H1 (cell line): ENCODE results near the gene SEC31A.

ENCODE experiments used
- CEBPB ChIP-seq: IDR thresholded peaks from 2 replicates; pipeline ENCODE4 v1.6.1; 2012; ENCODE audit warnings: low read depth, low read length
- CTBP2 ChIP-seq: IDR thresholded peaks from 2 replicates; pipeline ENCODE4 v1.7.0; 2011; ENCODE audit warnings: borderline replicate concordance, mild to moderate bottlenecking, moderate library complexity, mixed read lengths, low read length; ENCODE audit not compliant: insufficient read depth, insufficient read length
- EZH2 ChIP-seq: fragments of 200-600 bp; sonication (generic); IDR thresholded peaks from 2 replicates; pipeline ENCODE4 v1.7.1; 2012; ENCODE audit warnings: low read depth, mild to moderate bottlenecking, moderate library complexity, low read length, inconsistent platforms; ENCODE audit not compliant: severe bottlenecking
- GABPA ChIP-seq: IDR thresholded peaks from 2 replicates; pipeline ENCODE4 v1.6.1; 2011; ENCODE audit warnings: mild to moderate bottlenecking, low read length, moderate library complexity, borderline replicate concordance; ENCODE audit not compliant: insufficient read depth
- HDAC2 ChIP-seq, 2 experiments: fragments of 300-600 bp in 1 of 2; sonication (generic) in 1 of 2; IDR thresholded peaks; 2 replicates each; pipeline ENCODE4 v1.6.1; 2011 to 2012; ENCODE audit warnings: low read depth in 2 of 2, low read length in 2 of 2, mild to moderate bottlenecking in 2 of 2, moderate library complexity in 2 of 2, borderline replicate concordance in 1 of 2, inconsistent platforms in 1 of 2
- MAFK ChIP-seq: IDR thresholded peaks from 2 replicates; pipeline ENCODE4 v1.6.1; 2012; ENCODE audit warnings: low read depth, mild to moderate bottlenecking, improper control_type of control experiment, low read length
- NRF1 ChIP-seq: IDR thresholded peaks from 2 replicates; pipeline ENCODE4 v1.6.1; 2011; ENCODE audit warnings: mild to moderate bottlenecking, low read depth, low read length, improper control_type of control experiment
- POLR2AphosphoS5 ChIP-seq: IDR thresholded peaks from 2 replicates; pipeline ENCODE4 v1.6.1; 2011; ENCODE audit warnings: low read depth, low read length
- SP1 ChIP-seq: IDR thresholded peaks from 2 replicates; pipeline ENCODE4 v1.6.1; 2011; ENCODE audit warnings: low read depth, low read length
- TAF1 ChIP-seq: IDR thresholded peaks from 2 replicates; pipeline ENCODE4 v1.6.1; 2011; ENCODE audit warnings: mild to moderate bottlenecking, low read depth, low read length
- TCF12 ChIP-seq: IDR thresholded peaks from 2 replicates; pipeline ENCODE4 v1.6.1; 2011; ENCODE audit warnings: low read depth, mild to moderate bottlenecking, low read length
- ZNF274 ChIP-seq: IDR thresholded peaks from 2 replicates; pipeline ENCODE4 v1.7.0; 2012; ENCODE audit warnings: low read length, borderline replicate concordance; ENCODE audit errors: extremely low read depth
- TF ChIP-seq, protein P1 (sequence below): fragments of 300-600 bp; sonication (generic); IDR thresholded peaks from 2 replicates; pipeline ENCODE4 v1.7.1; 2012; ENCODE audit warnings: low read length, moderate library complexity, mild to moderate bottlenecking, inconsistent platforms; ENCODE audit not compliant: insufficient replicate concordance
- TF ChIP-seq, protein P2 (sequence below), 3 experiments: IDR thresholded peaks; 1 replicate in 2 of 3; 2 replicates in 1 of 3; pipeline versions ENCODE4 v1.5.1 to v1.6.1; 2011; ENCODE audit warnings: low read length in 3 of 3, mild to moderate bottlenecking in 3 of 3, inconsistent platforms in 2 of 3, low read depth in 1 of 3, moderate library complexity in 1 of 3; ENCODE audit not compliant: insufficient read depth in 1 of 3; ENCODE audit errors: control extremely low read depth in 1 of 3

DNA sequence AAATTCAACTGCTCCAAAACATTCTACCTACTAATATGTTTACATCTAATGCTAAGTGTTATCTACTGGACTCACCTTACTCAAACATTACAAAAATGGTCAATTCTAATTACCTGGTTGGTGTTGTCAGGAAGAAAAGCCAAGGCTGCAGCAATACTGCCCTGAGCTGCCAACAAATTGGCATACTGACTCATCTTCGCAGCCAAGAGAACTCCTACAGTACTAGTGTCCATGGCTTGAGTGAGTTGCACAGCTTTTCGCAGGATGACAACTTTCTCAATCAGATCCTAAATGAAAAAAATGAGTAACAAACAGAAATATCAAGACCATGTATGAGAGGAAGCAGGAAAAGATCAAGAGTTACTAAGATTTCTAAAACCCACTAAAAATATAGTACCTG, 39.6 kb downstream of the SEC31A start:
- no peak for TF ChIP-seq TAF1
- no peak for TF ChIP-seq ZNF274
- TF ChIP-seq POLR2AphosphoS5, result no peak
- no peak for TF ChIP-seq TCF12
- TF ChIP-seq, protein P1, sequence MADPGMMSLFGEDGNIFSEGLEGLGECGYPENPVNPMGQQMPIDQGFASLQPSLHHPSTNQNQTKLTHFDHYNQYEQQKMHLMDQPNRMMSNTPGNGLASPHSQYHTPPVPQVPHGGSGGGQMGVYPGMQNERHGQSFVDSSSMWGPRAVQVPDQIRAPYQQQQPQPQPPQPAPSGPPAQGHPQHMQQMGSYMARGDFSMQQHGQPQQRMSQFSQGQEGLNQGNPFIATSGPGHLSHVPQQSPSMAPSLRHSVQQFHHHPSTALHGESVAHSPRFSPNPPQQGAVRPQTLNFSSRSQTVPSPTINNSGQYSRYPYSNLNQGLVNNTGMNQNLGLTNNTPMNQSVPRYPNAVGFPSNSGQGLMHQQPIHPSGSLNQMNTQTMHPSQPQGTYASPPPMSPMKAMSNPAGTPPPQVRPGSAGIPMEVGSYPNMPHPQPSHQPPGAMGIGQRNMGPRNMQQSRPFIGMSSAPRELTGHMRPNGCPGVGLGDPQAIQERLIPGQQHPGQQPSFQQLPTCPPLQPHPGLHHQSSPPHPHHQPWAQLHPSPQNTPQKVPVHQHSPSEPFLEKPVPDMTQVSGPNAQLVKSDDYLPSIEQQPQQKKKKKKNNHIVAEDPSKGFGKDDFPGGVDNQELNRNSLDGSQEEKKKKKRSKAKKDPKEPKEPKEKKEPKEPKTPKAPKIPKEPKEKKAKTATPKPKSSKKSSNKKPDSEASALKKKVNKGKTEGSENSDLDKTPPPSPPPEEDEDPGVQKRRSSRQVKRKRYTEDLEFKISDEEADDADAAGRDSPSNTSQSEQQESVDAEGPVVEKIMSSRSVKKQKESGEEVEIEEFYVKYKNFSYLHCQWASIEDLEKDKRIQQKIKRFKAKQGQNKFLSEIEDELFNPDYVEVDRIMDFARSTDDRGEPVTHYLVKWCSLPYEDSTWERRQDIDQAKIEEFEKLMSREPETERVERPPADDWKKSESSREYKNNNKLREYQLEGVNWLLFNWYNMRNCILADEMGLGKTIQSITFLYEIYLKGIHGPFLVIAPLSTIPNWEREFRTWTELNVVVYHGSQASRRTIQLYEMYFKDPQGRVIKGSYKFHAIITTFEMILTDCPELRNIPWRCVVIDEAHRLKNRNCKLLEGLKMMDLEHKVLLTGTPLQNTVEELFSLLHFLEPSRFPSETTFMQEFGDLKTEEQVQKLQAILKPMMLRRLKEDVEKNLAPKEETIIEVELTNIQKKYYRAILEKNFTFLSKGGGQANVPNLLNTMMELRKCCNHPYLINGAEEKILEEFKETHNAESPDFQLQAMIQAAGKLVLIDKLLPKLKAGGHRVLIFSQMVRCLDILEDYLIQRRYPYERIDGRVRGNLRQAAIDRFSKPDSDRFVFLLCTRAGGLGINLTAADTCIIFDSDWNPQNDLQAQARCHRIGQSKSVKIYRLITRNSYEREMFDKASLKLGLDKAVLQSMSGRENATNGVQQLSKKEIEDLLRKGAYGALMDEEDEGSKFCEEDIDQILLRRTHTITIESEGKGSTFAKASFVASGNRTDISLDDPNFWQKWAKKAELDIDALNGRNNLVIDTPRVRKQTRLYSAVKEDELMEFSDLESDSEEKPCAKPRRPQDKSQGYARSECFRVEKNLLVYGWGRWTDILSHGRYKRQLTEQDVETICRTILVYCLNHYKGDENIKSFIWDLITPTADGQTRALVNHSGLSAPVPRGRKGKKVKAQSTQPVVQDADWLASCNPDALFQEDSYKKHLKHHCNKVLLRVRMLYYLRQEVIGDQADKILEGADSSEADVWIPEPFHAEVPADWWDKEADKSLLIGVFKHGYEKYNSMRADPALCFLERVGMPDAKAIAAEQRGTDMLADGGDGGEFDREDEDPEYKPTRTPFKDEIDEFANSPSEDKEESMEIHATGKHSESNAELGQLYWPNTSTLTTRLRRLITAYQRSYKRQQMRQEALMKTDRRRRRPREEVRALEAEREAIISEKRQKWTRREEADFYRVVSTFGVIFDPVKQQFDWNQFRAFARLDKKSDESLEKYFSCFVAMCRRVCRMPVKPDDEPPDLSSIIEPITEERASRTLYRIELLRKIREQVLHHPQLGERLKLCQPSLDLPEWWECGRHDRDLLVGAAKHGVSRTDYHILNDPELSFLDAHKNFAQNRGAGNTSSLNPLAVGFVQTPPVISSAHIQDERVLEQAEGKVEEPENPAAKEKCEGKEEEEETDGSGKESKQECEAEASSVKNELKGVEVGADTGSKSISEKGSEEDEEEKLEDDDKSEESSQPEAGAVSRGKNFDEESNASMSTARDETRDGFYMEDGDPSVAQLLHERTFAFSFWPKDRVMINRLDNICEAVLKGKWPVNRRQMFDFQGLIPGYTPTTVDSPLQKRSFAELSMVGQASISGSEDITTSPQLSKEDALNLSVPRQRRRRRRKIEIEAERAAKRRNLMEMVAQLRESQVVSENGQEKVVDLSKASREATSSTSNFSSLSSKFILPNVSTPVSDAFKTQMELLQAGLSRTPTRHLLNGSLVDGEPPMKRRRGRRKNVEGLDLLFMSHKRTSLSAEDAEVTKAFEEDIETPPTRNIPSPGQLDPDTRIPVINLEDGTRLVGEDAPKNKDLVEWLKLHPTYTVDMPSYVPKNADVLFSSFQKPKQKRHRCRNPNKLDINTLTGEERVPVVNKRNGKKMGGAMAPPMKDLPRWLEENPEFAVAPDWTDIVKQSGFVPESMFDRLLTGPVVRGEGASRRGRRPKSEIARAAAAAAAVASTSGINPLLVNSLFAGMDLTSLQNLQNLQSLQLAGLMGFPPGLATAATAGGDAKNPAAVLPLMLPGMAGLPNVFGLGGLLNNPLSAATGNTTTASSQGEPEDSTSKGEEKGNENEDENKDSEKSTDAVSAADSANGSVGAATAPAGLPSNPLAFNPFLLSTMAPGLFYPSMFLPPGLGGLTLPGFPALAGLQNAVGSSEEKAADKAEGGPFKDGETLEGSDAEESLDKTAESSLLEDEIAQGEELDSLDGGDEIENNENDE, result no peak
- TF ChIP-seq, protein P2, sequence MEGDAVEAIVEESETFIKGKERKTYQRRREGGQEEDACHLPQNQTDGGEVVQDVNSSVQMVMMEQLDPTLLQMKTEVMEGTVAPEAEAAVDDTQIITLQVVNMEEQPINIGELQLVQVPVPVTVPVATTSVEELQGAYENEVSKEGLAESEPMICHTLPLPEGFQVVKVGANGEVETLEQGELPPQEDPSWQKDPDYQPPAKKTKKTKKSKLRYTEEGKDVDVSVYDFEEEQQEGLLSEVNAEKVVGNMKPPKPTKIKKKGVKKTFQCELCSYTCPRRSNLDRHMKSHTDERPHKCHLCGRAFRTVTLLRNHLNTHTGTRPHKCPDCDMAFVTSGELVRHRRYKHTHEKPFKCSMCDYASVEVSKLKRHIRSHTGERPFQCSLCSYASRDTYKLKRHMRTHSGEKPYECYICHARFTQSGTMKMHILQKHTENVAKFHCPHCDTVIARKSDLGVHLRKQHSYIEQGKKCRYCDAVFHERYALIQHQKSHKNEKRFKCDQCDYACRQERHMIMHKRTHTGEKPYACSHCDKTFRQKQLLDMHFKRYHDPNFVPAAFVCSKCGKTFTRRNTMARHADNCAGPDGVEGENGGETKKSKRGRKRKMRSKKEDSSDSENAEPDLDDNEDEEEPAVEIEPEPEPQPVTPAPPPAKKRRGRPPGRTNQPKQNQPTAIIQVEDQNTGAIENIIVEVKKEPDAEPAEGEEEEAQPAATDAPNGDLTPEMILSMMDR (IDR thresholded peaks at IDR 0.05; ENCODE audit: control extremely low read depth in 1 of 3, insufficient read depth in 1 of 3, low read depth in 1 of 3, low read length in 3 of 3), result no peak
- TF ChIP-seq MAFK, result no peak
- no peak for TF ChIP-seq NRF1
- no peak for TF ChIP-seq EZH2
- no peak for TF ChIP-seq CTBP2
- no peak for TF ChIP-seq GABPA
- TF ChIP-seq SP1, result no peak
- TF ChIP-seq HDAC2 (IDR thresholded peaks at IDR 0.05; ENCODE audit: borderline replicate concordance in 1 of 2, low read depth in 2 of 2, low read length in 2 of 2), result no peak
- TF ChIP-seq CEBPB, result no peak
